PC-9 (cell line): ENCODE results near the gene SACM1L.

Experiments
- EZH2 ChIP-seq: fragments of 200-600 bp; sonication (generic); IDR thresholded peaks from 2 replicates; pipeline ENCODE4 v1.8.0; 2017; ENCODE audit warnings: antibody characterized with exemption, low read depth
- TF ChIP-seq, protein P1 (sequence below): fragments of 200-600 bp; sonication (generic); conservative IDR thresholded peaks from 2 replicates; pipeline ENCODE4 v1.6.1; 2017; ENCODE audit warnings: mixed run types, antibody characterized with exemption, mild to moderate bottlenecking, moderate library complexity

DNA sequence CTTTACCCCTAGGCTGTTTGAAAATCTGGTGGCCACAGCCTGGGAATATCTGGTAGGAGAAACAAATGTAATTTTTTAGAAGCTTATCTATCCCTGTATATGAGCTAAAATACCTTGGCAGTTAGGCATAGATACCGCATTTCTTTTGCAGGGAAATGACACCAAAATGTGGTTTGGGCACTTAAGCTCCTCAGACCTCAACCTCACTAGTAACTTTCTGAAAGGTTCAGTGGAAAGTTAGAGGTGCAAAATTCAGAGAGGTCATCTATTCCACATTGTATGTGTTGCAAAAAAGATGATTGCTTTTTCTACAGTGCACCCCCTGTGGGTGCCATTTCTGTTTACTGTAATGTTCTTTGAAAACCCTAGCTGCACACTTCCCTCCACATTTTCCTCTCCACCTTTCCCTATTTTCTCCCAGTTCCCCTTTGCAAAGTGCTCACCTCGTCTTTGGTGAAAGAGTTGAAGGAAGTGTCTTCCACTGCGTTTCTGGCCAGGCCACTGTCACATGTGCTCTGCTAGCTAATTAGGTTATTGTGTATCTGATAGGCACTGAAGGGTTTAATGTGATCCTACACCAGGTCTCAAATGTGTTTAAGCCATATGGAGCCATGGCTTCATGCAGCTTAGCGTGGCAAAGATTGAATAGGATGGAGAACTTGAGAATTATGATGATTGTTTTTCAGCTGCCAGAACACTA is 1.3 kb downstream of the SACM1L start:
- TF ChIP-seq, protein P1, sequence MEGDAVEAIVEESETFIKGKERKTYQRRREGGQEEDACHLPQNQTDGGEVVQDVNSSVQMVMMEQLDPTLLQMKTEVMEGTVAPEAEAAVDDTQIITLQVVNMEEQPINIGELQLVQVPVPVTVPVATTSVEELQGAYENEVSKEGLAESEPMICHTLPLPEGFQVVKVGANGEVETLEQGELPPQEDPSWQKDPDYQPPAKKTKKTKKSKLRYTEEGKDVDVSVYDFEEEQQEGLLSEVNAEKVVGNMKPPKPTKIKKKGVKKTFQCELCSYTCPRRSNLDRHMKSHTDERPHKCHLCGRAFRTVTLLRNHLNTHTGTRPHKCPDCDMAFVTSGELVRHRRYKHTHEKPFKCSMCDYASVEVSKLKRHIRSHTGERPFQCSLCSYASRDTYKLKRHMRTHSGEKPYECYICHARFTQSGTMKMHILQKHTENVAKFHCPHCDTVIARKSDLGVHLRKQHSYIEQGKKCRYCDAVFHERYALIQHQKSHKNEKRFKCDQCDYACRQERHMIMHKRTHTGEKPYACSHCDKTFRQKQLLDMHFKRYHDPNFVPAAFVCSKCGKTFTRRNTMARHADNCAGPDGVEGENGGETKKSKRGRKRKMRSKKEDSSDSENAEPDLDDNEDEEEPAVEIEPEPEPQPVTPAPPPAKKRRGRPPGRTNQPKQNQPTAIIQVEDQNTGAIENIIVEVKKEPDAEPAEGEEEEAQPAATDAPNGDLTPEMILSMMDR: no peak
- TF ChIP-seq EZH2: no peak
